Non-pigmented ciliary epithelial cell (primary cell): ENCODE data around the gene ARHGEF4.
A peak's percentile ranks its signal among the peaks of the same experiment; 100 is the strongest.

Source experiments
- DNase-seq: peaks from one replicate; pipeline ENCODE4 v3.0.0-alpha.2; 2010; ENCODE audit warnings: low read depth

ARHGEF4 gene, protein sequence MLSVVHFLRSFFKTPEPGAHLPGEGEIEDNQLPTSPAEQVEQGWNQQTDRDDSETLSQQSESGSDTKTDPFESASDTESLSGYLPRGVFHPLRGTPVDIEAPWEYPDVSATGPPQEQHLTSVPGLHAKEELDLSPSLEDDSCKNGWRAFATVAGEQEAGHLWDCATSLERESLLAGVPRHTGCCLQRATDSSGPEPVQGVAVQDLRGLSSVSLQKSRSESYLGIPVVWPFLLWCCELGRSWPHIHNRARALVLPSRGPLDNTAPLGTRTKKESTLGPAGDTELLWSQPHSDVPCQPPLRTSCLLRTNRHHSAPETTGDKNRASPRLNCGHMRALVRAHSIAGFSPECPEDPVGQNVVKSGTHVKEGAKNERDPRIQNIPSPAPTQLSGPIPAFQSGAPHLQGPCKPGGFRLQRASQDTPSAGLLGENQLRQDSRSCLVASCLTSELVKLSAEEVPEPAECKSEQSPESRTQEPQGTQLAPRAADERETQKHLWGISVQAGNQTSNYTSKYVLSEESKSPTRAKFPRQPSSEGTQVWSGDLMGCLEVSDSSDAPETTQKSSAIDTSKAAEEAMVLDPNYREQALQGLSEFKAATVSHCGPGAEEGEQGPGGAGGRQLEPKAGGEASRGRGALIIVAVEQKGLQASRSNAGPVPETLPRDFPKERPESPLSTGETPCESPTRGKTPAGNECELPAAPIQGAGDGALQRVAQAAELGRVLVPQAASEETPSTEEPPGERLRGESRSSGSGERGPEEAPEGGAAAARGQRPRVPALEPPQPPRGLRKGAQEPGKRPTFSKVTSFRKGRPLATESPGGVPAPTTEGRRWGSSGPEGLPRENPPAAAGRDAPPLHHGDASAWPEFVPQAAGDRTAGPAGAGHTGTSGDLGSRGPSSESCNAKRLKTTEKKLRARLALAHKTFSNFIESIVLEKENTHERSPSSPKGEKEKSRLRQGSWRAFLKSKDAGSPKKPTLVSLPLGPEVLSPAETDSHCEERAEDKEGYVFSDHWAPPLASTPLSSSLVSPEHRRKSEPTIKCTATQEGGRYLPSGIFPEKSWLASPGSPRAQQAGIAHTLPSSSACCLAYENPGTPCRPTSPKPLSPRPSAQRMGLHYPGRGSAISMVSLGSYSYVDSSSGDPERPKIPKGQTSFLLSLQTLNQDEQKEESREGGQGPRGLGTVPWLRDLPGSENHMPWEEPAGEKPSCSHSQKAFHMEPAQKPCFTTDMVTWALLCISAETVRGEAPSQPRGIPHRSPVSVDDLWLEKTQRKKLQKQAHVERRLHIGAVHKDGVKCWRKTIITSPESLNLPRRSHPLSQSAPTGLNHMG (N-terminal part only)

DNA sequence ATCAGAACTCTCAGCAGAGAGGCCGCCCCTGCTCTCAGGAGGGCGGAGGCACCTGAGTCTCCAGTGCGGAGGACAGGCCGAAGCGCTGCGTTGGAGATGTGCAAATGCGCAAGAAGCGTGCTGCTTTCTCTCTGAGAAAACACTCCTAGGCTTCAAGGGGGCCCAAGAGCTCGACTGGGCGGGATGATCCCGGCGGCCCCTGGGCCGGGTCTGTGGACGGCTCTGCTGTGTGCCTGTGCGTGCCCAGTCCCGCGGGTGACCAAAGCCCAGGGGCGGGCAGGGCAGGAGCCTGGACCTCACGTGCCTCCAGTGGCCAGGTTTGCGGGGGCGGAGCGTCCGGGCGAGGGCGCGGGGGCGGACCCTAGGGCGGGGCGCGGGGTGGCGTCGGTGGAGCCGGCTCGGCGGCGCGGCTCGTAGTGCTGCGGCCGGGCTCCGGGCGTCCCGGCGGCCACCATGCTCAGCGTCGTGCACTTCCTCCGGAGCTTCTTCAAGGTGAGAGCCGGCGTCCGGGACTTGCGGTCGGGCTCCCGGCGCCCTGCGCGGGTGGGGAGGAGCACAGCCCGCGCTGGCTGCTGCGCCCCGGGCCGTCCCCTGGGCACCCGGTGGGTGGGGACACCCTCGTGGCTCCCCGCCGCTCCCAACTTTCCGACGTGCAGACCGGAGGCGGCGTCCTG, at the start of gene ARHGEF4:
Gene ARHGEF4 (plus strand): TSS at position 414 of the 674 bp plus-strand sequence. CDS start 40 bp downstream, at position 454.
- DNase-seq: no peak

DNA sequence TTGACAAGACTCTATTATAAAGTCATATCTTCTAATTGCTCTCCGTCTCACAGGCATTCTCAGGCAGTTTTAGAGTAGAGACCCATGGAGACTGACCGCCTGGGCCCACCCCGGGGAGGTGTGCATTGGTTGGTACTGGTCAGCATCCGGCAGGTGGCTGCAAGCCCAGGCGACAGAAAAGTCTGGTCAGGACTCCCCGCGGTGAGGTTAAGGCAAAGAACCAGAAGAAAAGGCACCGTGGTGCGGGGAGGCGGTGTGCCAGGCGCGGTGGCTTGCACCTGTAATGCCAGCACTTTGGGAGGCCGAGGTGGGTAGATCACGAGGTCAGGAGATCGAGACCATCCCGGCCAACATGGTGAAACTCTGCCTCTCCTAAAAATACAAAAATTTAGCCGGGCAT, 48.9 kb upstream of the ARHGEF4 start:
- no peak for DNase-seq

DNA sequence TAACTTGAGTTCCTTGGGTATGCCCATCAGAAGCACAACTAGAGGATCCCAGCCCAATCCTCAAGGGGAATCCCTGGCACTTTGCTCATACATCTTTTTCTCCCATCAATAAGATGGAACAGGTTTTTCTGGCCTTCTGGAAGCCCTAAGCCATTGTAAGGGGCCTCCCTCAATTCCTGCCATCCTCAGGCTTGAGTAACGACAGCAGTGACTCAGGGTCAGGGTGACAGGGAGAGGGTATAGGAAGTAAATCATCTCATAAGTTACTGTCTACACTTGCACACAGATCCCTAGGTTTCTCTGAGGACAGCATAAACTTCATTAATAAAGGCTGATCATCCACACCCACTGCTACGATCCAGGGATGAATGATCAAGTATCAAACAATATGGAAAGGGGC, 46.4 kb upstream of the ARHGEF4 start:
- DNase-seq: no peak

DNA sequence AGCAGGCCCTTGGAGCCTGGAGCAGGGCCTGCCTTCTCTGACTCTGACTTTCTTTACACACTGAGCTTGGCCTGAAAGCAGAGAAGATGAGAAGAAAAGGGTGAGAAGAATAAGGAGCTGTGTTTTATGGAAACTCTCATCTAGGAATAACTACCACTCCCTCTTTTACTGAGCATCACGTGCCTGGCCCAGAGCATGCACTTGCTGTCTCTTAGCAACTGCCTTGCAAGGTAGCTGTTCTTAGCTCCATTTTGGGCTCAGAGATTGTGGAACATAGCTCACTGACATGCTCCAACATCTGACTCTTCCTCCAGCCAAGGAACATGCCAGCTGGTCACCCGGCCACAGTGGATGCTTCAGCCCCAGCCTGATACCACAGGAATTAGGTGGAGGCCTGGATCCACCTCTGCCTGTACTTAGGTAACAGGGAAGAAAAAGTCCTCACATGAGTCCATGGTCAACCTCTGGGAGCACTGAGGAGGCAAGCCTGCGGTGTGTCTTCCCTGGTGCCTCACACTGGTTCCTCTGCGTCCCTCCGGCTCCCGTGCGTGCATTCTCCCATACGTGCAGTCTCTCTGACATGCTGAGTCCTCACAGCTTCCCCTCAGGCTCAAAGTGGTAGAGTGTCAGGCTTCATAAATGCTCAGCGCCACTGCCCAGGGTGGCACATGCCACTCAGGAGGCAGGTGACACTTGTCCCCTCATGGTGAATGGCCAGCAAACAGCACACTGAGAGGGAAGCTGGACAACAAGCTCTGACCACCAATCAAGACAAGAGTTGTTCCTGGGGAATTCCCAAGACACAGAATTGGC, 45.7 kb upstream of the ARHGEF4 start:
- no peak for DNase-seq

DNA sequence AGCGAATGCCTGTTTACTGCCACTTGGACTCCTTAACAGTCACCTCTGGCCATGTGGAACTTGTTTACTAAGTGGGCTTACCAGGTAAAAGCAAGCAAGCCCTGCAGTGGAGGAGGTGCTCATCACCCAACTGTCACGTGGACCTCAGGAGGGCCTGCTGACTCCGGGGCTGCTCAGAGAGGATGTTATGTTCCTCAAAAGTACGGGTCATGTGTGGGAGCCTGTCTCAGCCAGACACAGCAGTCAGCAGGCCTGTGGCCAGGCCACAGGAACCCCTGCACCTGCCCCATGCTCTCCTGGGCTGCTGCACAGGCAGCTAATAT, 45.1 kb upstream of the ARHGEF4 start:
- no peak for DNase-seq

DNA sequence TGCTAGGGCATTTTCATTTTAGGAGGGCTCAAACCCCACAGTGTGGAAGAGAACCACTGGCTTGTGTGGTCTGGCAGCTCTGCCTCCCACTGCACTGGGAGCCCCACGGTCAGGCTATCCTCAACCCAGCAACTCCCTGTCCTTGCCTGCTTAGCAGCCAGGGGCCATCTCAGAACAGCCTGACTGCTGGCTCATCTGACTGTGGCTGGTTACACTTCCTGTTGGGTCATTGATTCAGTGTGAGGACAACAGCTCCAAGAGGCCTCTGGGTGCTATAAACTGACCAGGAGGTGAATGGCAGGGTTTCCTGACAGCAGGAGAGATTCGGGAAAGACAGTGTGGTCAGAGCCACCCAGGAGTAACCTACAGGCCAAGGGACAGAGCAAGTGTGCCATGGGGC, 41.3 kb upstream of the ARHGEF4 start:
- no peak for DNase-seq

DNA sequence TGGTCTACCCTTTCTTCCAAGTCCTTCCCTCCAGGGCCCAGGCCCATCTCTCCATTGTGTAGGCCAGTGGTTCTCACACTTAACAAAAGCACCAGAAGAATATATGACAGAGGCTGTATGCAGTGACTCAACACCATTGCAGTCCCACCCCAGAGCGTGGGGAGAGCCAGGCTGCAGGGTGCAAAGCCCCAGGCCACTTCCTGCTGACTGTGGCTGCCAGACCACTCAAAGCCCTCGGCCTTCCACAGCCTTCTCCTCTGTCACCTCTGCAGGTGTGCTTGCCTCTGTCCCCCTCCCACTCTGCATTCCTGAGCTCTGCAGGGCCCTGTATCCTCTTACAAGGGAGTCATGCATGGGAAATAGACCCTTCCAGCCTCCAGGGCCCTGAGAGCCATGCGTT, 40.4 kb upstream of the ARHGEF4 start:
- DNase-seq: no peak

DNA sequence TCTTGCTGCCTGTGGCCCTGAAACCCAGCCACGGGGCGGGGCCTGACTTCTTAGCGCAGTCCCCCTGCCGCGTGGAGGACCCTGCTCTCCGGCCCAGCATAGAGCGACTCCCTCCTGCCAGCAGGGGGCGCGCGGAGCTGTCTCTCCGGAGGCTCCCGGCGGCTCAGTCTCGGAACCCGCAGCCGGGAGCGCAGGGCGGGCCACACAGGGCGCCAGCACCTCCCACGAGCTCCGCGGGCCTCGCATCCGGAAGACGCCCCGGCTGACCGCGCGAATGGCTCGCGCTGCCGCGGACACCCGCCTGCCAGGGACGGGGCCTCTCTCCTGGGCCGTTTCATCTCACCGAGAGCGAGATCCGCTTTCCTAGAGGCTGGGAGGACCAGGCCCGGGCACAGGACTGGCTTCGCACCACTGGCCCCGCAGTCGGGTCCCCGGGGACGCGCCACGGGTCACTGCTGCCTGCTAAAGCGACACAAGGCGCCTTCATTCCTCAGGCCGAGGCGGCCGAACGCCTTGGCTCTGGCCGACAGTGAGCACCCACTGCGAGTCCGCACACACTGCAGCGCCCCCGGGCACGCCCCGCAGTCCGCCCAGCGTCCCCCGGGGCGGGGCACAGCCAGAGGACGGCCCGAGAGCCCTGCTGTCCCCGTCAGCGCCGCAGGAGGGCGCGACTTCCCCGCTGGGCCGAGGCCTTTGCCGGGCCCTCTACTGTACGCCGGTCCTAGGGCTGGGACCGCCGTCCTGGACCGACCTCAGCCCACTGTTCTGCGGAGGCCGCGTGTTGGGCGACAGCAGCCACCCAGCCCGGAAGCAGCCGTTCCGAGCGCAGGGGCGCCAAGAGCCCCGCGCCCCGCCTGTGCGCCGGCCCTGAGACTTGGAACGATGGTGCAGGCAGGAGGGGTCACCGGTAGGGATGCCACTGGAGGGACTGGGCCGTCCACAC, 39.0 kb upstream of the ARHGEF4 start:
- peak; percentile 30 for DNase-seq

DNA sequence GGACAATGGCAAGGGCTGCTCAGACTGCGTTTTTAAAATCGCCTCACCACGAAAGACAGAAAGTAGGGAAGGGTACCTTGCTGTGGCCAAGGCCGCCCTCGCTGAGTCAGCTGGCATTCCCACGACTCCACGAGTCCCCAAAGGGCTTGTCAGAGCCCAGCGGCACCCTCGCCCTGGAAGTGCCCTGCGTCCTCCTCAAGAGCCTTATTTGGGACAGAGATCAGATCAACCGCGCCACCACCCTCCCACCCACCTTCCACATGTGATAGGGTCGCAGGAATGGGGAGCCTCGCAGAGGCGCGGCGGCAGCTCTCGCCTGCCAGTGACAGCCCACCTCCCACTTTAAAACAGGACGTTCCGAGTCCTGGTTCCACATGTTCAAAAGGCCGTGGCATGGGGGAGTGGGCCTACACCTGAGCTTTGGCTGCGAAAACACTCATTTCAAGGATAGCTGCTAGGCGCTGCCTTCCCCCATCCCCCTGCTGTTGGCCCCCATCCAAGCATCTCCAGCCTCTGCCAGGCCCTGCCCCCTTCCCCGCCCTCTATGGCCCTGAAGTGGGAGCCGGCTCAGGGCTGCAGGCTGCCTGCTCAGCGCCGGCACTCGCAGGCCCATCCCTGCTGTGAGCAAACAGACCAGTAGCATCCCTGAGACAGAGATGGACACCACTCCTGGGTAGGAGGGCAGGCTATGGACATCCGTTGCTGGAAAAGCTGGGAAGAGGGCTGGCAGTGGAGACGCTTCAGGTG, 38.1 kb upstream of the ARHGEF4 start:
- DNase-seq: no peak

DNA sequence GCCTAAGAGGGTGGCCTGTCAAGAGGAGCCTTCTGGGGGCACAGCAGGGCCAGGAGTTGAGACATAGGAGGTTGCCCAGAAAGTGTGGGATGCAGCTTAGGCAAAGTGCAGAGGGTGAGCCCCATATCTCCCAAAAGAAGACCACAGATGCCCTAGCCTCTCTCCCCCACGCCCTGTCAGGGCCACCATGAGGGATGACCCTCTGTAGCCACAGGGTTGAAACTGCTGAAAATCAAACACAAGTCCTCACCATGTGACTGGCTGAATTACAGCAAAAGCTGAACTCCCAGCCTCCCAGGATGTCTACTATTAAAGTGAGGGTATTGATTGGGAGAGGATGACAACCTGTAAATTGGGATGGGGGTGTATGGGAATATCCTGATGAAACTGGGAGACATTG, 37.4 kb upstream of the ARHGEF4 start:
- DNase-seq: no peak

DNA sequence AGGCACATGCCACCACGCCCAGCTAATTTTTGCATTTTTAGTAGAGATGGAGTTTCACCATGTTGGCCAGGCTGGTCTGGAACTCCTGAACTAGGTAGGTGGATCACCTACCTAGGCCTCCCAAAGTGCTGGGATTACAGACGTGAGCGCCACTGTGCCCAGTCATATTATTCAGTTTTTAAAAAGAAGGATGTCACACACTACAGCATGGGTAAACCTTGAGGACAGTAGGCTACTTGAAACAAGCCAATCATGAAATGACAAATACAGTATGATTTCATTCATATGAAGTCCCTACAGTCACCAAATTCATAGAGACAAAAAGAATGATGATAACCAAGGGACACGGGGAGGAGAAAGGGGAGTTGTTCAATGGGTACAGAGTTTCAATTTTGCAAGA, 31.1 kb upstream of the ARHGEF4 start:
- DNase-seq: no peak

DNA sequence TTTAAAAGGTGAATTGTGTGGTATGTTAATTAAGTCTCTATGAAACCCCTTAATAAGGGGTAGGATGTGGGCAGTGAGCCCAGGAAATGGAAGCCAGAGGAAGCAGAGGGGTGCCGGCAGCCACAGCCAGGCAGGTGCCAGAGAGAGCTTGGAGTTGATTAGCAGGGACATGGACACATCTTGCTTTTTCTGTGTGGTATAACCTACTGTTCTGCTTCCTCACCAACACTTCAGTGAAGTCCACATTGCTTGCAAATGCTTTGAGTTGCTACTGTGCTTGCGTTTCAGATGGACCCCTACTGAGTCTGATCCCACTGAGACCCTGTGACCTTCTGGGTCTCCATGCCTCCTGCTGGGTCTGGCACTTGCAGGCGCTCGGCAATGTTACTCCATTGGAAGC, 30.3 kb upstream of the ARHGEF4 start:
- no peak for DNase-seq

DNA sequence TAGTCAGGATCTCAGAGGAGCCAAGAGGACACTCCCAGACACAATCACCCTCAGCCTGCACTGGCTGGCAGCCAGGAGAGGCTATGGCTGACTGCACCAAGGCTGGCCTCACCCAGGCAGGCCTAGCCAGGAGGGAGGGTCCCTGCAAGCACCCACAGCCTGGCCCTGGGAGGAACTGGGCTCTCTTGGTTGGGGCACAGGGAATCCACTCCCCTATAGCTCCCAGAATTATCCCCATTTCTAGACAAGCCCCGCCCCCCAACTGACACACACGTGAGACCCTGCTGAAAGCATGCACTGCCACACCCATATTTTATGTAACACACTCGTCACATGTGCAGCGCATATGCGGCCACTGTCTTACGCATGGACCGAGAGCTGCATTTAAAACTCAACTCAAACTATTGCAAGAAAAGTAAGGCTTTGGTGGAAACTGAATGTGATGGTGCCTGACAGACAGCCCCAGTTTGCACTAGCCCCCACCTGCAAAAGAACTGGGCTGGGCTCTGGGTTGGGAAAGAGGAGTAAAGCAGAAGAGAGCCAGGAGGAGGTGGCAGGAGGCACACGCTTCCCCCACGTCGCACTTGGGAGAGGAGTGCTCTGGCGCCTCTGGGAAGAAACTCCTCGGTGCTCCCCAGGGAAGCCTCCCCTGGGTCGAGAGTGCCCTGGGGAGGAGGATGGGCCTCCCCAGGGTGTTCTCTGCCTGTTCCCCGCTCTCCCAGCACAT, 28.9 kb upstream of the ARHGEF4 start:
- DNase-seq: no peak

DNA sequence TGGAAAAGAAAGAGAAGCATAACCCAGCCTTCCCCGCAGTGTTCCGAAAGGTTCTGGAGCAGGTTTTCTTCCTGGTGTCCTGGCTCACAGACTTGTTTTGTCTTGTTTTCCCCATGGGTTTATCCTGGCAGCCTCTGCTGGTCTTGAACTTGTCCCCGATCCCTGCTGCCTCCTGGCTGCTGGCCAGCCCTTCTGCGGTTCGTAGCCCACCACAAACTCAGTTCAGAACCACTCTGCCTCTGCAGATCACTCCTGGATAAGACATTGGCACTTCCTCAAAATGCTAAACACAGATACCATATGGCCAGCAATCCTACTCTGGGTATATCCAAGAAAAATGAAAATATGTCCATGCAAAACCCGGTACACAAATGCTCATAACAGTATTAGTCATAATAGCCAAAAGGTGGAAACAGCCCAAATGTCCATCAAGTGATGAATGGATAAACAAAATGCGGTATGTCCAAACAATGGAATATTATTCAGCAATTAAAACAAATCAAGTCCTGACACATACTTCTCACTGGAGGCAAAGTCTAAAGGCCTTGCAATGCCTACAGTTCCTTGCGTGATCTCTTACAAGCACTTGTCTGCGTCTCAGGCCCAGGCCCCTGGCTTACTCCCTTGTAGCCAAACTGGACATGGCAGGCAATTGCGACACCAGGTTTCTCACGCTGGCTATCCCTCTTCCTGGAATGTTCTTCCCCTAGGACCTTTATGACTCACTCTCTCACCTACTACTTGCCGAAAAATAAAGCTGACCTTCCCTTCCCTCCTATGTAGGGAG, 28.0 kb upstream of the ARHGEF4 start:
- DNase-seq: no peak

DNA sequence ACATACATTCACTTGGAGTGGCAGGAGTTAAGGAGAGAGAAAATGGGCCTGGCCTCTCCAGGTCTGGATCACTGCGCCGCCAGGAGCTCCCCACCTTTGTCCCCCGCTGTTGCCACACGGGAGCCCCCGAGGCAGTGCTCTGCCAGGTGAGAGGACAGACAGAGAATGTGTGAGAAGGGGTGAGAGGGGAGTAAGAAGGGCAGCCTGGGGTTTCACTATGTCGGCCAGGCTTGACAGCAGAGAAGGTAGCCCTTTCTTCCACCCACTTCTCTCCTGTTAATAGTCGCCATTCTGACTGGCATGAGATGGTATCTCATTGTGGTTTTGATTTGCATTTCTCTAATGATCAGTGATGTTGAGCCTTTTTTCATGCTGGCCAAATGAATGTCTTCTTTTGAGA, 26.2 kb upstream of the ARHGEF4 start:
- no peak for DNase-seq

DNA sequence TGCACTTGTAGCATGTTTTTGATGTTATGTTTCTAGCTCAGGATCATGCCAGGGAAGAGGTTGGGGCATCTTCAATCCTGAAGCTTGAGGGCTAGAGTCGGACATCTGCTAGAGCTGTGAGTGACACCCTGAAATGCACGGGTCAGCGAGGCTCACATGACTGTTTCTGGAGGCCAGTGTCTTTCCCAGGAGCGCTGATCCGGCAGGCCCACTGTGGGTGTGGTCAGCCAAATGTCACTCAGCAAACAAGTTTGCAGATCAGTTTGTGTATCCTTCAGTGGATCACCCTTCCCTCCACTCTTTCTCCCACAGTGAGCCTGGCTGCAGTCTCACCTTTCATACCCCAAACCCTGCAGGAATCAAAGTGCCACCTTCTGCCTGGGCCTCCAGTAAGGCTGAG, 23.0 kb upstream of the ARHGEF4 start:
- DNase-seq: no peak

DNA sequence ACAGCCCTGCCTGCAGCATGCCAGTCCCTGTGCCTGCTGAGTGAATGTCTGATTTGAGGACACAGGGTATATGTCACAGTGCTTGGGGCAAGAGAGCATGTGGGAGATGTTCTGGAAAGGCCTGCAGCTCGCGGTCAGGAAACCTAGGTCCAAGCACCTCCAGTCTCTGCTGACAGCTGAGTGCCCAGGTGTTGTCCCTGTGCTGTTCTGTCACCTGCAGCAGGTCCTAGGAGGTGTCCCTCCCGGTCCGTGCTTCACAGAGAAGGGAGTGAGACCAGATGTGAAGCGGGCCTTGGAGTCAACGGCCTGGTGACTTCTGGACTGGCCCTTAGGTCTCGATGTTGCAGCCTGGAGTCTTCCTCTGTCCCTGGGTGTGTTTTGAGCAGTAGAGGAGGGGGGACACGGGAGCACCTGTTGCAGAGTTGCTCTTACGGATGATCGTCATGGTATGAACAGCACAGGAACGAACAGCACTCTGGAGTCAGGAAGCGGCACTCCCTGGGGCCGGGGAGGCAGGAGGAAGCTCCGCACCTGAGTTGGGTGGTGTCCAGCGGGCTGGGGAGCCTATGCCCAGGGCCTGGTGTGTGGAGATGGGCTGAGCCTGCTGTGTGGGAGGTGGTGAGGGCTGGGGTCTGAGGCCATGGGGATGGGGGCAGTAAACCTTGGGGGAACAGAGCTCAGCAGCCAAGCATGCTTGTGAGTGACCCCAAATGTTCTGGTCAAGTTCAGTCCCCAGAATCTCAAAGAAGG, 21.6 kb upstream of the ARHGEF4 start:
- no peak for DNase-seq
